Activated CD4-positive, alpha-beta T cell treated with anti-CD3 and anti-CD28 coated beads, Interleukin-2, Interleukin-4, amounts not matched to agents 100 ng/mL and 50 ng/mL, durations not matched to agents 16 hours and 8 hours (primary cell): Measurements from ENCODE around the gene HSPA12B.

Source experiments
- DNase-seq: peaks from one replicate; pipeline ENCODE4 v3.0.0-alpha.2; 2020; ENCODE audit warnings: low spot score

Gene HSPA12B

DNA sequence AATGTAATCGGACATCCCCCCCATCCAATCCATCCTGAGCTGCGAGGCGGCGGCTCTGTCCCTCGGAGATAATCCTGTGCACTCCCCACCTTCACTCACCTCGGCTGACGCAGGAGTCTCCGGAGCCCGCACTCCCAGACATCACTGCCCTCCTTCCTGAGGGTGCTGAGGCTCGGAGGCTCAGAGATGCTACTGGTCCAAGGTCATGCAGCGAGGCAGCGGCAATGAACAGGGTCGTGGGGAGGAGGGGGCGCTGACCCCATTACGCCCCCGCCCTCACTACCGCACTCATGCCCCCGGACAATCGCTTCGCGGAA is 34.6 kb downstream of the HSPA12B start:
- DNase-seq, result no peak

DNA sequence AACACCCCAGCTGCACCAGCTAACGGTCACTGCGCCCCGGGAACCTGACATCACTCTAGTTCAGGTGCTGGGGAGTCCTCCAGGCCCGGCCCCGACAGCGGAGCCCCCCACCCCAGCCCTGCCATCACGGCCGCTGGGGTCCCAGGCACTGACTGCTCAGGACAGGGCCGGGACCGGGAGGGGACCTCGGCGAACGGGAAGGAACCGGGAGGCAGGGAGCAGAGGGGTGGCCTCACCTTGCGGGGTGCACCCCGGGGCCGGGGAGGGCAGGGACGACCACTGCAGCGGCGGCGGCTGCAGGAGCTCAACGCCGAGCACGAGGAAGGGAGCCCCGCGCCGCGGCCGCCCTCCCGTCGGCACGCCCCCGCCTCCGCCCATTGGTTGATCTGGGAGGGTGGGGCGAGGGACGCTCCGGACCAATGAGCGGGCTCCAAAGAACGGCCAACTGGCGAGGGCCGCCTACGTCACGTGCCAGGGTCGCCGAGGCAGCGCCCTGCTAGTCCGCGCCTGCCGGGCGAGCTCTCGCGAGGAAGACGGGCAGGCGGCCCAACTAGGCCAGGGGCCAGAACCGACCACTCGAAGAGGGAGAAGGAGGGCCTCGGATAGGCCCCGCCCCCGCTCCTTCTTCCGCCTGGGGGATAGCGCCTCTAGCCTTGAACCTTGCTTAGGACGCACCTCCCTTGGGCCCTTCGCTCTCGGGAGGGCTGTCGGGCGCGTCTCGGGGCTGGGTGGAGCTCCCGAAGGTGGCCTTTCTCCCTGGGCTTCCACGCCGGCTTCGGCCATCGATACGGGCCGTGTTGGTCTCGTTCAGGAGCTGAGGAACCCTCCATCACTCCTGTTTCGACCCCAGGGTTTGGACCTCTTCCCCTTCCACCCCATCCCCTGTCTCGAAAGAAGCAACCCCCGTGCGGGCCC is 35.2 kb downstream of the HSPA12B start, which contains the start of gene ADISSP:
Gene ADISSP, minus strand, starts transcription at position 327 of the 915 bp plus-strand sequence. CDS start 7,653 bp downstream, outside the sequence.
- DNase-seq, result peak; percentile 99

DNA sequence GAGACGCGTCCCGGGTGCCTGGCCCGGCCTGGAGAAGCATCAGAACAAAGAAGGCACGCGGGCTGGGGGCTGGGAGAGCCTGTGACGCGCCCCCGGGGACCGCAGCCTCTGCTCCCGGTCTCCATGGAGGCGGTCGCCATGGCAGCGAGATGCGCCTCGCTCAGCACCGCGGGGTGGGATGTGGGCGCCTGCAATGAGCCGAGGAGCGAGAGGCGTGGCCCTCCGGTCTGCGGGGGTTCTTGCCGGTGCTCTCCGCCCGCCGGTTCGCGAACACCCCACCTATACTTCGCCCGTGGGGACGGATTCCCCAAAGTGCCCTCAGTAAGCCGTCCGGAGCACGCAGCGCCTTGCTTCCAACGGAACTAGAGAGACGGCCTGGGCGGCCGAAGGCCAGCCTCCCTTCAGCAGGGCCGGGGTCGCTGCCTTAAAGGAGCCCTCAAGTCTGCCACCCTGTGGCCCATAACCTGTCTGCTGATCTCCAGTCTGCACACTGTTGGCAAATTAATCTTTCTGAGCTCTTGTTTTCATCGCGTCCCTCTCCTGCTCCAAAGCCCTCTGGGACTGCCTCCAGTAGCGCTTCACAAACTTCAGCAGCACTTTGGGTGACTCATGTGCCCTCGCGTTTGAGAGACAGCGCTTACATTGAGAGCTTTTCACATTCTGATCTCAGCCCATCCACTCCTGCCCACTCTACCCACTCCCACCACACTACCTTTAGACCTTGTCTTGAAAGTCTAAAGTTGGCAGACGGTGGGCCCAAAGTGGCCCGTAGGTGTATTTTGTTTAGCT is 36.1 kb downstream of the HSPA12B start:
- DNase-seq, result peak; percentile 68

DNA sequence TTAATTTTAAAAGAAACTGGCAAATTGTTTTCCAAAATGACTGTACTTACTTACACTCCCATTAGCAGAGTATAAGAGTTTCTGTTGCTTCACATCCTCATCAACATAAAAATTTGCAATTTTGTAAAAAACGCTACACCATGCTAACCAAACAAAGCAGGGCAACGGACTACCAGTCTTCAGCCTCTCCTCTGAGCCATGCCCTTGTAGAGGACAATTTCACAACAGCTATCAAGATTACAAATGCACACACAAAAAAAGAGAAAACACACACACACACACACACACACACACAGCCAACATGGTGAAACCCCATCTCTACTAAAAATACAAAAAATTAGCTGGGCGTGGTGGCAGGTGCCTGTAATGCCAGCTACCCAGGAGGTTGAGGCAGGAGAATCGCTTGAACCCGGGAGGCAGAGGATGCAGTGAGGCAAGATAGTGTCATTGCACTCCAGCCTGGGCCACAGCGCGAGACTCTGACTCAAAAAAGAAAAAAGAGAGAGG is 39.1 kb downstream of the HSPA12B start:
- DNase-seq, result no peak

DNA sequence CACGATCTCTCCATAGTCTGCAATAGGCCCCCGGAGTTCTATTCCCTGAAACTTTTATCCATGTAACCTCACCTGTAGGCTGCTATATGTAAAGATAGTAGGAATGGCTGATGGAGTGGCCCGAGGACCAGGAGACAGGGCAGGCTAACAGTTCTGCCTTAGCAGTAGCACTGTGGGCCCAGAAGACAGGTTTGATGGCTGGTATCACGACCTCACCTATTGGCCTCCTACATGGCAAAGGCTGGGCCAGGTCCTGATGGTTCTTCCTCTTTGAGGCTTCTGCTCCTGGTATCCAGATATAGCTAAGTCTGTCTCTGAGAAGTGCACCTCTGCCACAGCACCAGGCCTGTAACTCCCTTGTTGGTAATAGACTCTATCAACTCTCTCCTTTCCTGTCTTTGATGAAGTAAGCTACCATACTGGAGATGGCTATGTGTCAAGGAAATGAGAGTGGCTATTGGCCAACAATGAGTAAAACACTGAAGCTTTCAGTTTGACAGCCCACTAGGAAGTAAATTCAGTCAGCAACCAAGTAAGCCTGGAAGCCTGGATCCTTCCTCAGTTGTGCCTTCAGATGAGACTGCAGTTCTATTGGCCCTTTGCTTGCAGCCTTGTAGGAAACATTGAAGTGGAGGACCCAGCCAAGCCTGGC is 43.1 kb downstream of the HSPA12B start:
- no peak for DNase-seq

DNA sequence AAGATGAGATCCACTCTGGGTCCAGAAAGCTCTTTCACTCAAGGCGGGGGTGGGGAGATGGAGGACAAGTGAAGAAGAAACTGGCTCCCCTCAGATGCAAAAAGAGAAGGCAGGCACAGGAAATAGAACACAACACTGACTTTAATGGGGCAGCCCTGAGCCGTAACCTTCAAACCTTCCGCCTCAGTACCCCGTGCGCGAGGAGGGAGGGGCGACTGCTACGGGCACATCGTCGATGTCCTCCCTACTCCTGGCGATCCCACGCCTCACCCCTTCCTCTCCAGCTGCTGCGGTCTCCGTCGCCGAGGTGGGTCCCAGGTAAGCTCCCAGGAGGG is 44.9 kb downstream of the HSPA12B start:
- no peak for DNase-seq

DNA sequence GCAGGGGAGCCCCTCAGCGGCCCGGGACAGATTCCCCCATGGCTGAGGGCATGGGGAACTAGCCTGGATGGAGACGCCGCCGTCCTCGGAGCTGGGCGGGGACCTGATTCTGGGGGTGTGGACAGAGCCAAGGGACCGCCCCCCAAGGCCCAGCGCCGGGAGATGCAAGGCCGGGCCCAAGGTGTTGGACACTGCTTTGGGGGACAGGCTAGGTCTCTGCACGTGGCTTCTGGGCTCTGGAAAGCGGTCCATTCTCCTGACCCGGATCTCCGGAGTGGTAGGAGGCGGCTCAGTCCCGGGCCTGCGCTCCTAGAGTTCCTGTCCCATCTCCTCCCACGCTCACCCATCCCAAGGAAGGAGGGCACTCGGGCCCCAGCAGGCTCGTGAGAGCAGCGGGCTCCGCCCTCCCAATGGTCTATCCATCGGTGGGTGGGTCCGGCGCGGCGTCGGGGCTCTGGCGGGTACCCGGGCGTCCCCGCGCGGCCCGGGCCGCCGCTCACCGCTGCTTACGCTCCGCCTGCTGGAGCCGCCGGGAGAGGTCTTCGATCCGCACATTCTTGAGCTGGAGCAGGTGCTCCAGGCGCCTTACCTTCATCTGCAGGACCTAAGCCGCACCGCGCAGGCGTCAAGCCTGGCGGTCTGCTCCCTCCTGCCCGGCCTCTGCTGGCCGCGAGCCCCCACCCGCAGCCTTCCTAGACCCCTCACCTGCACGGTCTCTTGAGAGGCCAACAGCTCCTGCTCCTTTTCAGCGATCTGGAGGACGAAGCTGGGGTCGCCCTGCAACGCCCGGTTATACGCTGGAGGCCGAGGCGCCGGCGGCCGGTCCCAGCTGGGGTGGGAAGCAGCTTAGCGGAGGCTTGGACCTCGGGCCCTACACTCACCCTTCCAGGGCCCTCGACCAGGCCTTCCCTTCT is 45.5 kb downstream of the HSPA12B start:
- DNase-seq, result no peak

DNA sequence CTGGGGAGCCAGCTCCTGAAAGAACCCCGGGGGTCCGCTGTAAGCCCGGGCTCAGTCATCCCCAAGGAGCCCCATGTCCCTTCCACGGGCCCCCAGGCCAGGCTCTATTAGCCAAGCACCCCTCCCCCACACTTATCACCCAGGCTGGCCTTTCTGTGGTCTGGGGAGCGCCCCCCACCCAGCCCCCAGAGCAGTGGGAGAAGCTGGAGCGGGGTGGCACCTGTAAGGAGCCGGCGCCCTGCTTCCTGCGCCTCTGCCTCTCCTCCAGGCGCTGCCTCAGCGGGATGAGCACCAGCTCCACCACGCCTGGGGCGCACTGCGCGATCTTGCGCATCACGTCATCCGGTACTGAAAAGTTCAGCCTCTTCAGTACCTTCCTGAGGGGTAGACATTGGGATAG is 46.5 kb downstream of the HSPA12B start:
- DNase-seq, result no peak

DNA sequence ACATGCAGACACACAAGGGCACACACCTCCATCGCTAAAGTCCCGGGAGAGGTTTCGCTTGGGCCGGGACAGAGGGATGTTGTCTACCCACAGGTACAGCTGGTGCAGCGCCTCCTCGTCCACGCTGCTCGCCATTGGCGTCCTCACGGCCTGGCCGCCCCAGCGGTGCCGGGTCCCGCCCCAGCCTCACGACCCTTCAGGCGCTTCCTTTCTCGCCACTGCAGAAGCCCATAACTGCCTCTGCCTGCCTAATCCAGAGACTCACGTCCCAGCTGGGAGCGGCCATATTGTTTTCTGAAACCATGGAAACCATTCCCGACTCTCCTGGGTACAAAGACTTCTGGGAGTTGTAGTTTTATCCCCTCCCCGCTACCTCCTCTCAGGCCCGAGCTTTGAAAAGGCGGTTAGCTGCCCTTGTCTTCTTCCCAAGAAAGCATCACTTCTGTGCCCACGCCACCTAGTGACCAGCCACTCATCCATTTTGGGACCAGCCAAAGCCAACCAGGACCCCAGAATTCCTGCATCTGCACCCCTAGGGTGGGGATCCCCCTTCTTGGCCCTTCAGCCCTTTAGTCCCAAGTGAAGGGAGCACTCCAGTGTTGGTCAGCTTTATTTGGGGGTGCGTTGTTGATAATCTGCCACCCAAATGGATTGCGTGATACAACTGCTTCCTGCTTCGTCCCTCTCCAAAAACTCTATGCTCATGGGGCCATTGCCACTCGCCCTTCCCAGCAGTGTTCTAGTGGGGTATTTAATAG is 48.8 kb downstream of the HSPA12B start, which contains the start of gene SPEF1:
Gene SPEF1, minus strand, starts transcription at position 296 of the 758 bp plus-strand sequence. Its CDS starts 161 bp downstream, at position 135.
- peak; percentile 71 for DNase-seq

DNA sequence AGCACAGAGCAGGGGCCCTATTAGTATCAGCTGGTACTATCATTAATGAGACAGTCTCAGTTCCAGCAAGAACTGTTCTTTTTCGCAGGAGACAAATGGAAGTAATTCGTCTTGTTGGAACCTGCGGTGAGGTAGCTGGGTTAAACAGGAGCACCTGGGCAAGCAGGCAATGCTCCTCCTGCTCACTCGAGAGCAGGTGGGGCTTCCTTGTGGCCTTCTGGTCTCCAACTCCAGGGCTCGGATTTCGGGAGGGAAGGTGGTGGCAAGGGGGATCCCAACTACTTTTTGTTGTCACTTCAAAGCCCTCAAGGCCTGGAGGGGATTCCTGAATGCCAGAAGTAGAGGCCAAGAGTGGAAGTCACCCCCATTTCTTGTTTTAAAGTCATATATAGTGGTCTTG is 50.1 kb downstream of the HSPA12B start:
- no peak for DNase-seq

DNA sequence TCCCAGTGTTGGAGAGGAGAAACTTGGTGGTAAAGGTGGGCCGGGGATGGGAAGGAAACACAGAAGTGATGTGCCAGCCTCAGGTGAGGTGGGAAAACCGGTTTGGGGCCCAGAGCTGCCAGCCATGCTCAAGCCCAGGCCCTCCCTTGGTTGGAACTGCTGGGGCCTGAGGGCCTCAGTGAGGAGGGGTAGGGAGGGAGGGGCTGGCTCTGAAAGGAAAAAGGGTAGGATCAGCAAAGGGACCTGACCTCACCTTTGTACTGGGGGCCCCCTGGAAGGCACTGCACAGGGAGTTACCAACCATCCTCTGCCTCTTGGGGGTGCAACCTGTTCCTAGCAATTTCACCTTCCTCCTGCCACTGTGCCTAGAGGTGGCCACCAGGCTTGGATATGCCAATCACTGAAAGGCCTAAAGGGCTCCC is 50.6 kb downstream of the HSPA12B start:
- no peak for DNase-seq

DNA sequence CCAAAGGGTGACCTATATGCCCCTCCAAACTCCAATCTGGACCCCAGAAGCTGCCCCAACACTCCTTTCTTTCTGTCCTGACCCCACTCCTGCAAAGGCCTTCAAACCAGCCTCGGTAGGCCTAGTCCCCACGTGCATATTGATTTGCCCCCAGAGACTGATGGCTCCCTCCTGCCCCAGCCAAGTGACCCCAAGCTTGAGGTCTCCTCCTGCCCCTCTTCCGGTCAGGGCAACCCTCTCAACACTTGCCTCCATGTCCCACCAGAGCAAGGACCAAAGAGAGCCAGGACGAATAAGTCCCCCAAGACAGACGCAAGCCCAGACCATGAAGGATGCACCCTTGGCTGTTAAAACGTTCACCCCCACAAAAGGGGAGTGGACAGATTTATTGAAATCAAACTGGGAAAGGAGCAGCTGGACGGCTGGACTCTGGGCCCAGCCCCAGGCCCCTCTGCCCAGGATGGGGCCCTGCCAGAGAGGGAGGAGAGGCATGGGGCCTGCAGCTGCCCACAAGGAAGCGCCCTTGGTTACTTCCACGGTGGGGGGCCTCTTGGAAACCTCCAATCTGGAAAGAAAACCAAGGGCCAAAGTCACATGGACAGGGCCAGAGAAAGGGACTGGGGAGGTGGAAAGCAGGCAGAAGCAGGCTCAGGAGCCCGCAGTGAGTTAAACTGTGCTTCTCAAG is 51.2 kb downstream of the HSPA12B start:
- DNase-seq, result no peak

DNA sequence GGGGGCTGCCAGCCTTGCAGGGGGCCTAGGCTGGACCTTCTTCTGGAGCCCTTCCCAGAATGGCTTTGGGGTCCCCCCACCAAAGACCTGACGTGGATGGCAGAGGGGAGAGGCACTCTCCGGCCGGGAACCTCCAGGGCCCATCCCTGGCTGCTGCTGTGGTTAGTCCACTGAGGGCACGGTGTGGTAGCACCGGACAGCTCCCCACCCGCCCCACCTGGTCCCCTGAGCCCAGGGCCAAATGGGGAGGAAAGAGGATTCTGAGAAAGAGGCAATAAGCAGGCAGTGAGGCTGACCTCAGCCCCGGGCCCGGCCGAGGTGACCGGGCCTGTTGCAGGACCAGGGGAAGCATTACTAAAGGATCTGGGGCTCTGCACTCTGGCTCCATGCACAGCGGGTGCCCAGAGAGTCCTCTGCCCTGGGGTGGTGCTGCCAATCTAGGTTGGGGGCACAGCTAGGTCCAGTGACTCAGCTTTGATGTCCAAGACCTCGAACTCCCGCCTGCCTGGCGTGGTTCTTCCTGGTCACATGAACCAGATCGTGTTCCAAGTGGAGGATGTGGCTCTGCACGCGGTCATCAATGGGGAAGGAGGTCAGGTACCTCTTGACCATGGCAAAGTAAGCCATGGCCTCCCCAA is 51.9 kb downstream of the HSPA12B start:
- DNase-seq, result no peak

DNA sequence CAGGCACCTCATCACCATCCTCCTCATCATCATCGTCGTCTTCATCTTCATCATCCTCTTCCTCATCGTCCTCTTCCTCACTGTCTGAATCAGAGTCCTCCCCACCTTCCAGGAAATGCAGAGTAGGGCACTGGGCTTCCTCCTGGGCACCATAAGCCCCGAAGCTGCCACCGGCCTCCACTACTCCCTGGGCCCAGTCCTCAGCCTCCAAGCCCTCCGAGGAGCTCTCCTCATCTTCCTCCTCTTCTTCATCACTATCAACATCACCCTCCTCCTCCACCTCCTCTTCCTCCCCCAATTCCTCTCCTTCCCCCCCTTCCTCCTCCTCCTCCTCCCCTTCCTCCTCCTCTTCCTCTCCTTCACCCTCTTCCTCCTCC is 52.4 kb downstream of the HSPA12B start:
- no peak for DNase-seq

DNA sequence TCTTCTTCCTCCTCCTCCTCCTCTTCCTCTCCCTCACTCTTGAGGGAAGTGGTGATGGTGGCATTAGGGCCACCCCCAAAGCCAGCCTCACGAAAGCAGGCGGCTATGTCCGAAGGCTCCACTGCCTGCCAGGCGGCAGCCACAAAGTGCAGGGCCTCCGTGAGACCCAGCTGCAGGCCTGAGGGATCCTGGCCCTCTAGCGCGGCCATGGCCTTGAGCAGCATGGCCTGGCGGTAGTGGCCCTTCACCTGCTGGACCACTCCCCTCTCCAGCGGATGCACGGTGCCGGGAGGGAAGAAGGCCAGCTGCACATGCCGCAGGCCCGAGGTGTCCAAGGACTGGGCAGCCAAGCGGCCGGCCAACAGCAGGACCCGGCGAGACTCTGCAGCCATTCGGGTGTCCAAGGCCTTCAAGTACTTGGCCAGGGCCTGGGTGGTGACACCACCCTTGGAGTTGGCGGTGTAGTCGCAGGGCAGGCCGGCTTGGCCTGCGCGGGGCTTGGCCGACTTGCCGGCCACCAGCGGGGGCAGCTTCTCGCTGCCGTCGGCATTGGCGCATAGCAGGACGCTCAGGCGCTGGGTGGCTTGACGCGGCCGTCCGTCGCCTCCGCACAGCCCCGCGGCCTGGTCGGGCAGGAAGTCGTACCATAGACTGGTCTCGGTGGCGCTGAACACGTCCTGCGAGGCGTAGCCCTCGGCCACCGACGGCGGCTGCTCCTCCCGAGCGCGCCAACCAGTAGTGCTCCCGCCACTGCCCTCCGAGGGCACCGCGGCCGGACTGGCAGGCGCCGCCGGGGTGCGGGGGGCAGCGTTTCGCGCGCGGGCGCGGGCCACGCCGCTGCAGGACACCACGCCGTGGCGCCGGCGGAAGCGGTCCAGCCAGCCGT is 53.0 kb downstream of the HSPA12B start:
- no peak for DNase-seq

DNA sequence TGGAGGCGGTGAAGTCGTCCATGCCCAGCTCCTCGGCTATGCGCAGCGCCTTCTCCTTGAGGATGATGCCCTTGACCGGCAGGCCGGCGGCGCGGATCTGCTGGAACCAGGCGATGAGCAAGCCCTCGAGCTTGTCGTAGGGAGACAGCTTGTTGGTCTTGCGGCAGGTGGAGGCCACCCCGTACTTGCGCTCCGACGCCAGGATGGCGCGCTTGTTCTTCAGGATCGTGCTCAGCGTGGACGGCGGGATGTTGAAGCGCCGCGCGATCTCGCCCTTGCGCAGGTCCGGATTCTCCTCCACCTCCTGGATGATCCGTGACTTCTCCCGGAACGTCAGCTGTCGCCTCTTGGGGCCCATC is 53.6 kb downstream of the HSPA12B start:
- DNase-seq, result peak; percentile 41

DNA sequence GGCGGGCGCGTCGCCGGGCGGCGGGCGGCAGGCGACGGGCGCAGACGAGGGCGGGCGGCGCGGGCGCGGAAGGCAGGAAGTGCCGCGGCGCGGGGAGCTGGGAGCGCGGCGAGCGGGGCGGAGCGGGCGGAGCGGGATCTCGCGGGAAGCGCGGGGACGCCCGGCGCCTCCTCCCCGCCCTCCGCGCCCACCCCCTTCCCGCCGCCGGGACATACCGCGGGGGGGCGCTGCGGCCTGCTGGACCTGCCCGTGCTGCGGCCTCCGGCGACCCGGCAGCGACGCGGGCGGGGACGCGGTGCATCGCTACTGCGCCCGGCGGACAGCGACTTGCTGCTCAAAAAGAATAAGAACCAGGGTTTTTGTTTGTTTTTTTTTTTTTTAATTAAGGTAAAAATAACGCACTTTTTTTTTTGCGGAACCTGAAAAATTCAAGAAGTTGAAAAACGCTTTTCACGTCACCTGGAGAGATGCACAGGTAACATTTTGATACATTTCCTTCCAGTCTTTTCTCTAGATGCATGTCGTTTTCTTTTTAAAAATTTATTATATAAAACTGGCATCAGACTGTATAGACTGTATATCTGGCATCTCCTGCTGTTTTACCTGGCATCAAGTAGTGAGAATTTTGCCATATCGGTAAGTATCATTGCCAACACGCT is 54.3 kb downstream of the HSPA12B start, which contains the start of gene CENPB:
Gene CENPB, minus strand, starts transcription at position 76 of the 659 bp plus-strand sequence. CDS start 257 bp downstream, outside the sequence.
- DNase-seq, result peak; percentile 91
